HG03064 (cell line): Measurements from ENCODE around the gene RGS9BP.
"Not testable (repeated sequence)": the region's sequence is repeated elsewhere in the genome, so short reads cannot be mapped to it uniquely, and the experiment has no call there.

Experiments used
- ATAC-seq: cut with Tn5 transposase; IDR thresholded peaks from one replicate; pipeline ENCODE4 v1.9.1; 2021; ENCODE audit warnings: low read depth; ENCODE audit not compliant: unreplicated experiment

Gene RGS9BP

GRCh38 chr19:32694316-32694715 is 18.7 kb downstream of the RGS9BP start:
- not testable (repeated sequence) for ATAC-seq

- not testable (repeated sequence) for ATAC-seq
Measured at GRCh38 chr19:32694851-32695250, 19.2 kb downstream of the RGS9BP start.

GRCh38 chr19:32695506-32695905 is 19.9 kb downstream of the RGS9BP start:
- not testable (repeated sequence) for ATAC-seq

GRCh38 chr19:32696771-32697170 is 21.1 kb downstream of the RGS9BP start:
- not testable (repeated sequence) for ATAC-seq

GRCh38 chr19:32700129-32700528 is 24.5 kb downstream of the RGS9BP start:
- ATAC-seq, result not testable (repeated sequence)

GRCh38 chr19:32702010-32702409 is 26.4 kb downstream of the RGS9BP start:
- no peak for ATAC-seq

- ATAC-seq, result not testable (repeated sequence)
Measured at GRCh38 chr19:32704006-32704405, 28.4 kb downstream of the RGS9BP start.

GRCh38 chr19:32708457-32708856 is 32.8 kb downstream of the RGS9BP start:
- no peak for ATAC-seq

GRCh38 chr19:32709032-32709431 is 33.4 kb downstream of the RGS9BP start:
- no peak for ATAC-seq

- no peak for ATAC-seq
Measured at GRCh38 chr19:32711747-32712146, 36.1 kb downstream of the RGS9BP start.

GRCh38 chr19:32716203-32716602 is 40.6 kb downstream of the RGS9BP start:
- ATAC-seq, result not testable (repeated sequence)

- no peak for ATAC-seq
Measured at GRCh38 chr19:32717496-32717895, 41.8 kb downstream of the RGS9BP start.

GRCh38 chr19:32718286-32718685 is 42.6 kb downstream of the RGS9BP start:
- ATAC-seq, result no peak

- no peak for ATAC-seq
Measured at GRCh38 chr19:32719611-32720059, 44.0 kb downstream of the RGS9BP start, which contains the start of gene TDRD12. Gene TDRD12, plus strand, starts transcription at chr19:32719767. Its CDS starts 306 bp downstream, at chr19:32720073.

- no peak for ATAC-seq
Measured at GRCh38 chr19:32720216-32720935, 44.7 kb downstream of the RGS9BP start.

- no peak for ATAC-seq
Measured at GRCh38 chr19:32720936-32721250, 45.2 kb downstream of the RGS9BP start.
